Measurements from ENCODE around the gene SH3D21.

Gene SH3D21

GRCh38 chr1:36306210-36306901 is at the start of gene SH3D21:
Gene SH3D21 (plus strand): TSS chr1:36306368. CDS start chr1:36306421, 53 bp downstream.
- DNase-seq, result peak; percentile 56

- DNase-seq, result no peak
Observed at GRCh38 chr1:36256558-36257374, 49.4 kb upstream of the SH3D21 start.

GRCh38 chr1:36257375-36257767 is 48.8 kb upstream of the SH3D21 start:
- no peak for DNase-seq

GRCh38 chr1:36258960-36259344 is 47.2 kb upstream of the SH3D21 start:
- no peak for DNase-seq

DNA sequence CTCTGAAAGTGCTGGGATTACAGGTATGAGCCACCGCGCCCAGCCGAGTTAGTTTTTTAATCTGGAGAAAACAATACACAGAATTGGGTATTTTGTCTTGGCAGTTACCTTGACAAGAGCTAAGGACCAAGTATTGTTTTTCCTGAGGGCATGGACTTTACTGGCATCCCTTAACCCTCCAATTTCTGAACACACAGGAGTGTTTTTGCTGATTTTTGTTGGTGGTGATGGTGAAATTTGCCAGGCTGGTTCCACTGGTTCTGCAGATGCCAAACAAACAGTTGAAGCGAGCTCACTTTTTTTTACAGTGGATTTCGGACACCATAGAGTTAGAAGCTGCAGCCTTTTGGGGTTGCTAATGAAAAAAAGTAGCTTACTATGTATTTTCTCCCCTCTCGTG is 37.2 kb upstream of the SH3D21 start:
- no peak for DNase-seq

GRCh38 chr1:36269408-36269838 is 36.7 kb upstream of the SH3D21 start:
- no peak for DNase-seq

DNA sequence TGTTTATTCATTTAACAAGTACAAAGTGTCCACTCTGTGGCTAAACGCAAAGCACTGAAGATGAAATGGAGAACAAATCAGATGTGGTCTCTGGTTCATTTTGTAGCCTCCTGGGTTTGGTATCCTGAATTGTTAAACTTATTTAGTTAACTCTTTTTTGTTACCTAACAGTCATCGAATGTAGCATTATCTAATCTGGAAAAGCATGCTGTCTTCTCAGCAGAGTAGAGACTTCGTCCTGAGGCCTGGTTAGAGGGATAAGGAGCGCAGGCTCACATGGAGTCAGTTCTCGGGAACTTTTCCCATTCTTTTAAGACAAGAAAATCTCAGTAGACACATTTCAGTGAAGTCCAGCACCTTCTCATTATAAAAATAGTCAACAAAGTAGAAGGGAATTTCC is 33.1 kb upstream of the SH3D21 start:
- no peak for DNase-seq

GRCh38 chr1:36274201-36274600 is 32.0 kb upstream of the SH3D21 start:
- DNase-seq, result no peak

DNA sequence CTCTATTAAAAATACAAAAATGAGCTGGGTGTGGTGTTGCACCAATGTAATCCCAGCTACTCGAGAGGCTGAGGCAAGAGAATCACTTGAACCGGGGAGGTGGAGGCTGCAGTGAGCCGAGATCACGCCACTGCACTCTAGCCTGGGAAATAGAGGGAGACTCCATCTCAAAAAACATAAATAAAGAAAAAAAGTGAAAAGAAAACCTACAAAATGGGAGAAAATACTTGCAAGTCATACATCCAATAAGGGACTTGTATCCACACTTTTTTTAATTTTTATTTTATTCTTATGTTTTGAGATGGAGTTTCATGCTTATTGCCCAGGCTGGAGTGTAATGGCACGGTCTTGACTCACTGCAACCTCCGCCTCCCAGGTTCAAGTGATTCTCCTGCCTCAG is 29.5 kb upstream of the SH3D21 start:
- DNase-seq, result no peak

DNA sequence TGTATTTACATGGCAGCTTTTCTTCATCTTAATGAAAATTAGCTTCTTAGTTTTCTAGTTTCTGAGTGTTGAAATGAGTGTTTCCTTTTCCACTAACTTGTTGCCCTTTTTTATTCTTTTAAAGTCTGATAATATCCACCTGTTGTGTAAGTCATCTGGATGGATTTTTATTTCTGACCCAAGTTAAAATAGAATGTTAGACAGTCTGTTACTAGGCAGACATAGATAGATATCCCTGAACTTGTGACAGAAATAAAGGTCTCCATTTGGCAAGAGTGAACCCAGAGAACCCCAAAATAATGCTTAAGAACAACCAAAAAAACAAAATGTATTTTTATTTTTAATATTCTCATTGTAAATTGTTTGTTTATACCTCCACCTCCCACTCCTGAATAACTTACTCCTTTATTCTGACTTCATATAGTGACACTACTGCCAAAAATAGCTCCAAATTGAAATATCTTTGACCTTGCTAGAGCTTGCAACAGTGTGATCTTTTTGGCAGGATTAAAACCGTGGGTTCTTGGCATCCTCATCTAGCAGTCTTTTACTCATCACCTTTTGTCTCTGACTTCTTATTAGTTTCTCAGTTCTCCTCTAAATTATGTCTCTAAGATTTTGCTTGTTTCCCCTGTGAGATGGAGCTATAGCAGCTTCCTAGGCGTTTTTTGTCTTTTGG is 26.9 kb upstream of the SH3D21 start:
- no peak for DNase-seq

GRCh38 chr1:36279789-36280296 is 26.3 kb upstream of the SH3D21 start:
- no peak for DNase-seq

DNA sequence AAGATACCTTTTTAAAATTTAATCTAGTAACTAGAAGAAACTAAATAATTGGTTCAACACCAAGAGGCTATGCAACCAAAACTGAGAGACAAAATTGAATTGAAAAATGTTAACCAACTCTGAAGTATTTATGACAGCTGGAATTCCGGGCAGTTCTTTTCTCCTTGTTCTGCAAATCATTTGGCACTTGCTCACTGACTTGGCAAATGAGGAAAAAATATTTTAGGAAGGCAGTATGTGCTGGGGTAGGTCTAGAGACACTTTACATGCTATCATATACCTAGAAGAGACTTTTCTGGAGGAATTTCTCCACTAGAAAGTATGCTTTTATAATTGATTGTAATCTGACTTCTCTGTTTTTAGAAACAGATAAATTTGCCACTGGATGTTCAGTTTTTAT is 22.1 kb upstream of the SH3D21 start:
- no peak for DNase-seq

GRCh38 chr1:36284517-36284916 is 21.7 kb upstream of the SH3D21 start:
- DNase-seq, result no peak

- DNase-seq, result peak; percentile 59
Observed at GRCh38 chr1:36285443-36286101, 20.6 kb upstream of the SH3D21 start.

- no peak for DNase-seq
Observed at GRCh38 chr1:36286802-36287201, 19.4 kb upstream of the SH3D21 start.

DNA sequence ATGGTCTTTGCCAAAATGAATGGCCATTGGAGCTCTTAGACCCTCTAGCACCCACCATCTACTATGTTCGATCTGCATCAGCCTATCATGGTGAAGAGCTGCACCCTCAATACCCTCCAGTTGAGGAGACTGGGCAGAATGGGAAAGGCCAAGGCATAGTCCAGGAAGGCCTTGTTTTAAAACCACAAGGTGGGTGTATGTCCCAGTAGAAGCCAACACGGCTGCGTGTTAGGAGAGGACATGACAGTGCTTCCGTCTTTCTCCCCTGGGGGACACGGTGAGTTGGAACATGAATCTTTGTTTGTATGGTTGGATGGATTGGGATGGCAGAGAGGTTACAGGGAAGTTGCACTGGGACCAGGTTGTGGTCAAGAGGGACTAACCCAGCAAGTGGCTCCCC is 18.6 kb upstream of the SH3D21 start:
- no peak for DNase-seq

GRCh38 chr1:36295390-36295789 is 10.8 kb upstream of the SH3D21 start:
- no peak for DNase-seq

- DNase-seq, result no peak
Observed at GRCh38 chr1:36297062-36297461, 9.1 kb upstream of the SH3D21 start.

GRCh38 chr1:36298640-36299039 is 7.5 kb upstream of the SH3D21 start:
- DNase-seq, result peak; percentile 1

DNA sequence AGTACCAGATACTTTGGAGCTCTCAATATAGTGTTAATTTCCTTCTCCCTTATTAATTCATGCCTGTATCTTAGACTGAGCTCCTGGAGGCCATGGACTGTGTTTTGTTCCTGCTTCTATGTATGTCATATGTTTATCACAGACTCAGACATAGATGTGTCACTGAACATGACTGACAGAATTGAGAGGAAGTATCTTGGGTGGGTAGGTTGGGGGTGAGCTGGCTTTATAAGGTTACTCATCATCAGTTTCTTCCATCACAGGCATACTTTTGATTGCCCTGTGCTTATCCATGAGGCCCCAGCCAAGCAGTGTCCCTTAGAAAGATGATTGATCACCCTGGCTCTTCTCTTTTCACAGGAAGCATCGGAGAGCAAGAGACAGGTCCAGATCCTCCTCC is 5.6 kb upstream of the SH3D21 start:
- DNase-seq, result peak; percentile 5

DNA sequence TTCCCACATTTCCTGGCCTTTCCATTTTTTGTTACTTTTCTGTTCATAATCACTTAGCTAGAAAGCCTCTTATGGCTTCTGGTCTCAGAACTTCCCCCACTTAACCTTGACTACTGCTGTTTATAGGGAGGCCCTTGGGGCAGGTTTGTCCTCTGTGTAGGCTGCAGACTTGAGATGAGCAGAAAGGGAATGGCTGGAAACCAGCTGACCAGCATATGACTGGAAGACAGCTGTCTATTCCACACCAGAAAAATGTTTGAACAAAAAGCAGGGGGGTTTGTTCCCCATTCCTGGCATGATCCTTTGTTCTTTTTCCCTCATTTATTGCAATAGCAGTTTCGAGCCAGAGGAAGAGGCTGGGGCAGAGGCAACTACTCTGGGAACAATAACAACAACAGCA is 4.9 kb upstream of the SH3D21 start:
- DNase-seq, result peak; percentile 1

DNA sequence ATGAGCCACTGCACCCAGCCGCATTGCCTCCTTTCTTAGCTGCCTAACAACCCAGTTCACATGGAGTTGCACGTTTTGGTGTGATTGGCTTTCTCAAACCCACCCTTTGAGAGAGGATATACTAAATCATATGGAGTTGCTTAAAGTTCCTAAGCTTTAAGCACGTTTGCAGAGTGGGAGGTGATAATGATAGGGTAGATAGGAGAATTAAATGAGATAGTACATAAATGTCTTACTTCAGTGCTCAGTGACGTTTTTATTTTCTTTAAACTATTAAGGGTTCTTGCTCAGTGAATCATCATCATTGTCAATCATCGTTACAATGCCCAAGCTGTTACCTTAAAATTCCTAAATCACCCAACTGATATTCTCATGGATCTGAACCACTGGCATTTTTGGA is 2.9 kb upstream of the SH3D21 start:
- no peak for DNase-seq
